GM21390 (cell line): Measurements from ENCODE around the gene PARP4.
"Not testable (repeated sequence)": the region's sequence is repeated elsewhere in the genome, so short reads cannot be mapped to it uniquely, and the experiment has no call there.

Source experiments
- ATAC-seq: cut with Tn5 transposase; IDR thresholded peaks from one replicate; pipeline ENCODE4 v1.9.1; 2021; ENCODE audit not compliant: unreplicated experiment

PARP4 gene

DNA sequence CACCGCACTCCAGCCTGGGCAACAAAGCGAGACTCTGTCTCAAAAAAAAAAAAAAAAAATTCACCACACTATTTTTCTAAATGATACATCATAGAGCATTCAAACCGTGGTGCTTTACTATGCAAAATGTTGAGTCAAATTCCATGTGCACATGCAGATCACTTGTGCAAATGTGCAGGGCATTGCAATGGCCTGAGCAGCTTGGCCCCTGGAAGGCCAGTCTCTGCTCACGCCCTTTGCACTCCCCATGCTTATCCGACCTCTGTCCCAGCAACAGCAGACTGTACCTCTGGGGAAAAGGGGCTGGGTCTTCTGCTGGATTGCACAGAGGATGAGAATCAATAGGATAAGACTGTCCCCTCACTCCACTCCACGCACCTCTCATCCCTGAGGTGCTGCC lies 58.5 kb downstream of the PARP4 start:
- no peak for ATAC-seq

- ATAC-seq: no peak
Measured at GRCh38 chr13:24452044-24452443, 60.5 kb downstream of the PARP4 start.

GRCh38 chr13:24450530-24450929 lies 62.0 kb downstream of the PARP4 start:
- ATAC-seq: no peak

- ATAC-seq: not testable (repeated sequence)
Measured at GRCh38 chr13:24444851-24445250, 67.7 kb downstream of the PARP4 start.

DNA sequence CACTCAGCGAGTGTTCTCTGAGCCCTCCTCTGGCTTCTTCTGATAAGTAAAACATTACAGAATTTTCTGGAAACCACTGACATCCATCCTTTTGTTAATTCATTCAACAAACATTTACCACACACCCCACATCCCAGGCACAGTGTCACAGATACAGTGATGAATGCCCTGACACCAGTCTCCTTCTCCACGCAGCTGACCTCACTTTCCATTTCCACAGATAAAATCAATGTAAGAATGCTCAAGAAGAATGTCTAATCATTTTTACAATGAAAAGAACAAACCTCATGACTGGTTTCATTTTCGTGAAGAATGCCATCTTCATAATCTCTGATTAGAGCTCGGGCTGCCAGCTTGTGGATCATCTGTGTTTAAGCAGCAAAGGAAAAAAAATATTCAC lies 69.2 kb downstream of the PARP4 start:
- ATAC-seq: no peak

GRCh38 chr13:24426045-24426444 lies 86.5 kb downstream of the PARP4 start:
- not testable (repeated sequence) for ATAC-seq

- ATAC-seq: not testable (repeated sequence)
Measured at GRCh38 chr13:24419668-24420067, 92.9 kb downstream of the PARP4 start.

DNA sequence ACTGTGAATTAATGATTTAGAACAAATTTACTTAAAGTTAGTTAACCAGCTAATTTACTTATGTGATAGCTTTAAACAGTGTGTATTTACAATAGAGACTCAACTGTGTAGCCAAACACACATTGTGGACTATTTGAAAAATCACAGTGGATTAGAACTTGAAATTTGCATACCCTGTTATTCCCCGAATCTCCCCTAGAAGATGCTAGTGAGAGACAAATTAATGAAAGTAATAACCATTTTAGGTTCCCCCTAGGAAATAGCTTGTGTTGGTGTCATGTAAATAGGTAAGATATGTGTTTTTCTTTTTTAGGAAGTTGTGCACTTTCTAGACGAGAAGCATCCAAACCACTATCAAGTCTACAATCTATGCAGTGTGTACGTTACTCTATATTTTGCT lies 104.7 kb downstream of the PARP4 start:
- ATAC-seq: no peak

DNA sequence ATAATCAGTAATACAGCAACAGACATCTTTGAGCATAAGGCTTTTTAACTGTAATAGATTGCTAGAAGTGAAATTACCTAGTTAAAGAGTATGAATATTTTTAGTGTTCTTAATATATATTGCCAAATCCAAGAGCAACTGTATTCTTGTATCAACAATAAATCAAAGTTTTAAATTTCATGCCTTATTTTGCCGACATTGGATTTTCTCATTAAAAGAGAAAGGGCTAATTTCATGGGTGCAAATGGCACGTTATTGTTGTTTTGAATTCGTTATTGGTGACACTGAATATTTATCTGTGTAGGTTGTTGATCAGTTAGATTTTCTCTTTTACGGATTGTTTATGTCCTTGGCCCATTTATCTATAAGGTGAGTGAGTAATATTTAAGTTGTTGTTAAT lies 106.1 kb downstream of the PARP4 start:
- ATAC-seq: no peak

- ATAC-seq: no peak
Measured at GRCh38 chr13:24396821-24397220, 115.8 kb downstream of the PARP4 start.

- no peak for ATAC-seq
Measured at GRCh38 chr13:24392972-24393371, 119.6 kb downstream of the PARP4 start.

GRCh38 chr13:24391771-24392683 lies 120.6 kb downstream of the PARP4 start:
- ATAC-seq: not testable (repeated sequence)

- not testable (repeated sequence) for ATAC-seq
Measured at GRCh38 chr13:24390795-24391194, 121.8 kb downstream of the PARP4 start.

- no peak for ATAC-seq
Measured at GRCh38 chr13:24389506-24389905, 123.1 kb downstream of the PARP4 start.

DNA sequence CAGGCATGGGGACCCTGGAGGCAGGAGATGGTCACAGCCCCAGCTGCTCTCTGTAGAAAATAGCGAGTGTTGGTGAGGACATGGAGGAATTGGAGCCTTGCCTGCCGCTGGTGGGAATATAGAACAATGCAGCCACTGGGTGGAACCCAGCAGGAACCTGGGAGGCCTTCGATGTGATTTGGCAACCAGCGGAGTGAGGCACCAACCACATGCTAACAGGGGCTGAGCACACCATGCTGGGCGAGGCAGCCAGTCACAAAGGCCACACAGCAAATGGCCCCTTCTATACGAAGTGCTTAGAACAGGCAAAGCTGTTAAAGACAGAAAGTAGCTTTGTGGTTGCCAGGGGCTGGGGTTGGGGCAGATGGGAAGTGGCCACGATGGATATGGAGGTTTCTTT lies 123.8 kb downstream of the PARP4 start:
- ATAC-seq: not testable (repeated sequence)

DNA sequence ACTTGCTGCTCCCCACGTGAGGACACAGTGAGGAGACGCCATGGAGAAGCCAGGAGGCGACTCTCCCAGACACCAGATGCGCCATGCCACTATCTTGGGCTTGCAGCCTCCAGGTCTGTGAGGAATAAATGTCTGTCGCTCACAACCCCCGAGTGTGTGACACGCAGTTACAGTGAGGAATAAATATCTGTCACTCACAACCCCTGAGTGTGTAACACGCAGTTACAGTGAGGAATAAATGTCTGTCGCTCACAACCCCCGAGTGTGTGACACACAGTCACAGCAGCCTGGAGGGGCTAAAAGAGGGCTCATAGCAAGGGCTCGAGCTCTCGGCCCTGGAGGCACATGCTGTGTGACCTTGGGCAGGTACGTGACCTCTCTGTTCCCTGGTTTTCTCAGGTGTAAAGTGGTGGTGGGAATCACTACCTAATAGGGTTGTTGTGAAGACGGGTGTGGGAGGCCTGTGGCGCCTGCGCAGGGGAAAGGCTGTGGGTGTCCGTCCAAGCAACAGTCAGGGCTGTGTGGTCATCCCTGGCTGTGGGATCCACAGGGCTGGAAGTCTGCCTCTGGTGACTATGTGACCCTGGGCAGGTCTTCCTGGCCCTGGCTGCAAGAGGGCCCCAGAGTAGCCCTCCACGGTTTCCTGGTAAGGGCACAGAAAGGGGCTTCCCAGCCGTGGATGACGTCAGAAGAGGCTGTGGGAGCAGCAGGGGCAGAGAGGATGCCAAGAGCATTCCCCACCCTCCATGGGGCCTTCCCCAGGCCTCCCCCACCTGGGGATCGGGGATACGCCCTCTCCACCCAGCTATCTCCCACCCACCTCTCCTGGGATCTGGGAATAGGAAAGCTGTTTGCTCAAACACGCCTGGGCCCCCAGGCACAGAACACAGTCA lies 125.5 kb downstream of the PARP4 start:
- ATAC-seq: no peak

- no peak for ATAC-seq
Measured at GRCh38 chr13:24385902-24386301, 126.7 kb downstream of the PARP4 start.

DNA sequence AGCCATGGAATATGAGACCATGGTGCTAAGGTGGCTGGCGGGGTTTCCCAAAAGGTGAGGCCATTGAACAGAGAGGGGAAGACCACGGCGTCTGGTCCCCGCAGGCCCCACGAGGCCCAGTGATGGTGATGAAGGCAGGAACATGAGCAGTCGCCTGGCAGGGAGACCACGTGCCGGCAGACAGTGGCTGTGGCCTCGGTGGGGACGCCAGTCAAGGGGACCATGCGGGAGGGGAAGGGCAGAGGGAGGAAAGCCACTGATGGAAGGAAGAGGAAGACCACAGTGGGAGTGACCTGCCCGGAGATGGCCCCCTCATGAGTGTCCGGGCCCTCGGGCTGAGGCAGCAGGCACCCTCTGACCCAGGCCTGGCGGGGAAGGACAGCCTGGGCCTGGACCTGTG lies 127.6 kb downstream of the PARP4 start:
- not testable (repeated sequence) for ATAC-seq

- ATAC-seq: not testable (repeated sequence)
Measured at GRCh38 chr13:24384091-24384490, 128.5 kb downstream of the PARP4 start.

GRCh38 chr13:24381541-24382265 lies 130.9 kb downstream of the PARP4 start:
- no peak for ATAC-seq

DNA sequence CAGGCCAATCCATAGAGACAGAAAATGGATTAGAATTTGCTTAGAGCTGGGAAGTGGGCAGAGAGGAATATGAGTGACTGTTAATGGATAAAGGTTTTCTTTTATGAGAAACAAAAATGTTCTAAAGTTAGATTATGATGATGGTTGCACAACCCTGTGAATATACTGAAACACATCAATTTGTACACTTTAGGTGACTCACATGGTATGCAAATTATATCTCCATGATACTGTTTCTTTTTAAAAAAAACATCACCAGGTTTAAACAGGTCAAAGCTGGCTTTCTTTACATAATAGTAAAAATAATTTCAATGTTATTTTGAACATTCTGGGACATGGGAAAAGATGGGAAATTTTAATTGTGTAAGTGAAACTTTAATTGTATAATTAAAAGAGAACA lies 131.7 kb downstream of the PARP4 start:
- not testable (repeated sequence) for ATAC-seq
